Right lobe of liver (tissue), 6 donors: ENCODE measurements around the gene REM1. TPM values are rescaled to one million over a fixed set of nuclear protein-coding genes. Genes with fewer than 3 reads are reported as not detected.

Experiments used
- ATAC-seq, 4 donors: fragments of 200-7000 bp; cut with Tn5 transposase; one replicate each; pipeline ENCODE4 v1.9.1; 2020; ENCODE audit warnings: mild to moderate bottlenecking in 4 of 4, moderate library complexity in 4 of 4
- DNase-seq, 3 donors: peaks; one replicate each; pipeline ENCODE4 v3.0.0-alpha.2; 2020
- H3K27ac ChIP-seq, 3 donors: fragments of 200-600 bp; one replicate each; pipeline ENCODE4 v1.8.0; 2022
- H3K27me3 ChIP-seq, 2 donors: fragments of 200-600 bp; one replicate each; pipeline ENCODE4 v1.8.0; 2022
- H3K36me3 ChIP-seq, 4 donors: fragments of 200-600 bp; sonication (generic) in 1 of 4; one replicate each; pipeline versions ENCODE4 v1.5.1 to v1.8.0; 2017 to 2022; ENCODE audit warnings: control low read depth in 1 of 4
- H3K4me1 ChIP-seq, 4 donors: fragments of 200-600 bp; sonication (generic) in 1 of 4; one replicate each; pipeline versions ENCODE4 v1.5.1 to v1.8.0; 2017 to 2022; ENCODE audit warnings: control low read depth in 1 of 4
- H3K4me3 ChIP-seq, 3 donors: fragments of 200-600 bp; one replicate each; pipeline ENCODE4 v1.8.0; 2022
- H3K9me3 ChIP-seq, 4 donors: fragments of 200-600 bp; sonication (generic) in 1 of 4; one replicate each; pipeline versions ENCODE4 v1.5.1 to v1.8.0; 2017 to 2022; ENCODE audit warnings: control low read depth in 1 of 4
- CTCF ChIP-seq, 4 donors: fragments of 200-600 bp in 3 of 4; fragments of 450-650 bp in 1 of 4; IDR thresholded peaks; one replicate each; pipeline versions ENCODE4 v1.5.1 to v1.8.0; 2016 to 2022; ENCODE audit warnings: antibody characterized with exemption in 4 of 4, mild to moderate bottlenecking in 2 of 4
- POLR2A ChIP-seq: fragments of 450-650 bp; IDR thresholded peaks from one replicate; pipeline ENCODE4 v1.6.1; 2017; ENCODE audit warnings: antibody characterized with exemption, mild to moderate bottlenecking
- WGBS: methylation state at CpG from one replicate; pipeline ENCODE4 v1.1.6; 2018; ENCODE audit warnings: low coverage, low lambda C conversion rate; ENCODE audit not compliant: insufficient coverage; ENCODE audit errors: missing lambda C conversion rate; 5-methylcytosine and 5-hydroxymethylcytosine counted together
- intact Hi-C, 2 donors: fragments of 100-400 bp; cut with DNase I; formaldehyde crosslinking; loops; one replicate each; pipeline versions ENCODE4 v1.11.2 to v1.14.1; 2022
- total RNA-seq, 6 experiments: library from RNA; depleted of rRNA in 2 of 6; stranded (reverse); fragments of >200 nt in 2 of 6; fragmentation: NEBNext Ultra II Directional in 3 of 6; extraction: Animal tissue kit (Norgen Biotek cat#: 25700) in 3 of 6; gene quantifications; one replicate each; pipeline versions ENCODE4 v1.1.0 to v1.2.4, GENCODE V29; 2016 to 2023
- donor health status: DM: no; HTN: yes; CAD: no.
- donor health status: DM: no; HTN: no; CAD: no.
- donor health status: DM: no; HTN: no; CAD: no.
- donor health status: DM: no; HTN: yes; CAD: no.
- donor health status: DM: no; HTN: yes; CAD: no.

REM1 gene
- total RNA-seq, 6 experiments from 2014 or later, result 0.12 to 1.0 (median 0.20) TPM; not detected in 1

GRCh38 chr20:31485450-31486339, 10.6 kb downstream of the REM1 start:
- ATAC-seq, result peak; percentile 73 to 90 (median 78)
- WGBS, result 8% methylated on average over 19 of the region's 31 CpGs
- H3K4me3 ChIP-seq, result peak overlapping the region in 1 of 3 donors; percentile 4

GRCh38 chr20:31488115-31488514, 13.0 kb downstream of the REM1 start:
- TF ChIP-seq CTCF (IDR thresholded peaks at IDR 0.05), result no peak
- no peak for TF ChIP-seq POLR2A
- intact Hi-C loops, result no loop called here
- DNase-seq (no peak), ATAC-seq (no peak)
- no peaks in the 10 kb centered on the region for H3K27me3 ChIP-seq
- H3K4me1 ChIP-seq, result no peaks in the 10 kb centered on the region
- no peak overlapping the region for H3K27ac ChIP-seq
- H3K36me3 ChIP-seq, result no peaks in the 10 kb centered on the region
- no peaks in the 10 kb centered on the region for H3K9me3 ChIP-seq
- WGBS, result 54% methylated on average over 2 of the region's 2 CpGs
- H3K4me3 ChIP-seq, result no peak overlapping the region

More at GRCh38 chr20:31485450-31486339, 10.6 kb downstream of the REM1 start:
- Histone ChIP-seq H3K4me1 (no peaks in the 10 kb centered on the region), H3K27ac (peak overlapping the region; percentile 29 to 51 (median 30)), H3K9me3 (no peaks in the 10 kb centered on the region), H3K27me3 (no peaks in the 10 kb centered on the region), H3K36me3 (no peaks in the 10 kb centered on the region)
- intact Hi-C loops, result no loop called here
- DNase-seq, result peak; percentile 57 to 63 (median 58)
- TF ChIP-seq POLR2A (no peak), CTCF (IDR thresholded peaks at IDR 0.05) (no peak)

GRCh38 chr20:31489152-31489551, 14.1 kb downstream of the REM1 start:
- no peaks in the 10 kb centered on the region for H3K27me3 ChIP-seq
- H3K9me3 ChIP-seq, result no peaks in the 10 kb centered on the region
- TF ChIP-seq POLR2A (no peak), CTCF (IDR thresholded peaks at IDR 0.05) (no peak)
- ATAC-seq (no peak), DNase-seq (no peak)
- no peak overlapping the region for H3K27ac ChIP-seq
- no peaks in the 10 kb centered on the region for H3K36me3 ChIP-seq
- H3K4me1 ChIP-seq, result no peaks in the 10 kb centered on the region
- intact Hi-C loops, result no loop called here
- WGBS, result 54% methylated on average over 1 of the region's 3 CpGs
- no peak overlapping the region for H3K4me3 ChIP-seq

- 88% methylated on average over 3 of the region's 3 CpGs for WGBS
- no peak overlapping the region for H3K4me3 ChIP-seq
- DNase-seq (no peak), ATAC-seq (no peak)
- no peak for TF ChIP-seq POLR2A
- no peak for TF ChIP-seq CTCF (IDR thresholded peaks at IDR 0.05)
- no peaks in the 10 kb centered on the region for H3K4me1 ChIP-seq
- H3K9me3 ChIP-seq, result no peaks in the 10 kb centered on the region
- intact Hi-C loops, result no loop called here
- H3K27ac ChIP-seq, result no peak overlapping the region
- H3K36me3 ChIP-seq, result no peaks in the 10 kb centered on the region
- no peaks in the 10 kb centered on the region for H3K27me3 ChIP-seq
These were observed 15.7 kb downstream of the REM1 start for GRCh38 chr20:31490752-31491151.
